B cell (primary cell): ENCODE results near the gene GAD2. TPM values are rescaled to one million over a fixed set of nuclear protein-coding genes. Genes with fewer than 3 reads are reported as not detected.

Experiments used
- ATAC-seq: fragments of 200-7000 bp; cut with Tn5 transposase; one replicate; pipeline ENCODE4 v1.10.0; 2021; ENCODE audit warnings: low read depth, mild to moderate bottlenecking, moderate number of reproducible peaks, moderate library complexity
- CTCF ChIA-PET: fragments of 350-600 bp; sonication (Branson Sonifier 250); formaldehyde crosslinking; loops from one replicate; lab custom pipeline; 2021; ENCODE audit warnings: antibody characterized with exemption, inconsistent platforms; lab: Charles Lee
- POLR2A ChIA-PET: fragments of 350-600 bp; sonication (Branson Sonifier 250); formaldehyde crosslinking; loops from one replicate; lab custom pipeline; 2021; ENCODE audit warnings: antibody characterized with exemption; lab: Charles Lee
- DNase-seq: peaks from one replicate; pipeline ENCODE4 v3.0.0; 2013
- H2AFZ ChIP-seq: 2 replicates; pipeline ENCODE4 v1.6.1; 2012; ENCODE audit warnings: mild to moderate bottlenecking, low read depth, low read length; ENCODE audit not compliant: insufficient read depth, poor library complexity, severe bottlenecking
- H3K27ac ChIP-seq, 2 donors: 1 replicate in 1 of 2; 2 replicates in 1 of 2; pipeline ENCODE4 v1.5.1; 2012 to 2013; ENCODE audit warnings: low read length in 2 of 2, mild to moderate bottlenecking in 2 of 2, moderate library complexity in 1 of 2
- H3K27me3 ChIP-seq, 4 experiments: fragments of 200-600 bp in 1 of 4; sonication (generic) in 1 of 4; replicated peaks in 1 of 4; 1 replicate in 2 of 4; 2 replicates in 2 of 4; pipeline versions ENCODE4 v1.6.1 to v1.7.0; 2013 to 2016; ENCODE audit warnings: low read length in 3 of 4, mild to moderate bottlenecking in 2 of 4, mixed read lengths in 1 of 4, moderate library complexity in 1 of 4; ENCODE audit not compliant: insufficient read depth in 4 of 4, control insufficient read depth in 3 of 4; ENCODE audit errors: control extremely low read depth in 1 of 4
- H3K36me3 ChIP-seq, 2 experiments: replicated peaks in 1 of 2; 1 replicate in 1 of 2; 2 replicates in 1 of 2; pipeline versions ENCODE4 v1.6.1 to v1.7.1; 2013; ENCODE audit warnings: low read length in 1 of 2; ENCODE audit not compliant: insufficient read depth in 2 of 2, control insufficient read depth in 1 of 2; ENCODE audit errors: control extremely low read depth in 1 of 2, extremely low read depth in 1 of 2
- H3K4me1 ChIP-seq, 2 donors: fragments of 200-600 bp in 1 of 2; sonication (generic) in 1 of 2; 1 replicate in 1 of 2; 2 replicates in 1 of 2; pipeline versions ENCODE4 v1.5.1 to v1.6.1; 2013 to 2017; ENCODE audit warnings: low read length in 2 of 2; ENCODE audit not compliant: control insufficient read depth in 2 of 2, insufficient read depth in 2 of 2
- H3K4me2 ChIP-seq: replicated peaks from 2 replicates; pipeline ENCODE3; 2012; ENCODE audit warnings: mild to moderate bottlenecking, low read depth, low read length; ENCODE audit not compliant: poor library complexity, severe bottlenecking
- H3K4me3 ChIP-seq, 5 experiments: fragments of 200-600 bp in 1 of 5; sonication (generic) in 1 of 5; 1 replicate in 3 of 5; 2 replicates in 2 of 5; pipeline versions ENCODE4 v1.5.1 to v1.7.0; 2011 to 2016; ENCODE audit warnings: low read length in 4 of 5, mild to moderate bottlenecking in 4 of 5, low read depth in 2 of 5, control low read depth in 1 of 5, moderate library complexity in 1 of 5; ENCODE audit not compliant: insufficient read depth in 1 of 5; ENCODE audit errors: control extremely low read depth in 1 of 5, extremely low read depth in 1 of 5
- H3K79me2 ChIP-seq: fragments of 200-600 bp; sonication (generic); one replicate; pipeline ENCODE4 v1.6.0; 2016; ENCODE audit warnings: low read length; ENCODE audit not compliant: control insufficient read depth, insufficient read depth
- H3K9ac ChIP-seq: fragments of 200-600 bp; sonication (generic); 2 replicates; pipeline ENCODE4 v1.6.1; 2017; ENCODE audit warnings: mild to moderate bottlenecking, low read length, moderate library complexity
- H3K9me3 ChIP-seq, 3 donors: one replicate each; pipeline versions ENCODE4 v1.6.1 to v1.7.1; 2013; ENCODE audit warnings: low read length in 2 of 3; ENCODE audit not compliant: control insufficient read depth in 2 of 3, insufficient read depth in 1 of 3; ENCODE audit errors: control extremely low read depth in 1 of 3
- H4K20me1 ChIP-seq: 2 replicates; pipeline ENCODE4 v1.6.0; 2012; ENCODE audit warnings: mild to moderate bottlenecking, low read length; ENCODE audit not compliant: insufficient read depth, control insufficient read depth, poor library complexity, severe bottlenecking
- H3K27ac Mint-ChIP-seq: one replicate; pipeline ENCODE4 v1.8.0; 2021; ENCODE audit warnings: mixed read lengths
- H3K27me3 Mint-ChIP-seq: one replicate; pipeline ENCODE4 v1.8.0; 2021; ENCODE audit warnings: mixed read lengths
- H3K4me1 Mint-ChIP-seq: one replicate; pipeline ENCODE4 v1.8.0; 2021; ENCODE audit warnings: mixed read lengths
- H3K4me3 Mint-ChIP-seq: one replicate; pipeline ENCODE4 v1.8.0; 2021; ENCODE audit warnings: mixed read lengths
- H3K9me3 Mint-ChIP-seq: one replicate; pipeline ENCODE4 v1.8.0; 2022; ENCODE audit warnings: mixed read lengths; ENCODE audit not compliant: insufficient read depth
- EZH2 ChIP-seq: IDR thresholded peaks from 2 replicates; pipeline ENCODE4 v1.6.1; 2012; ENCODE audit warnings: borderline replicate concordance, low read depth, mild to moderate bottlenecking, moderate library complexity, low read length; ENCODE audit not compliant: insufficient read depth, poor library complexity, severe bottlenecking
- WGBS: methylation state at CpG from one replicate; pipeline ENCODE4 v1.1.5; 2013; ENCODE audit warnings: missing lambda C conversion rate; ENCODE audit not compliant: insufficient coverage; 5-methylcytosine and 5-hydroxymethylcytosine counted together
- intact Hi-C: fragments of 100-400 bp; cut with micrococcal nuclease; formaldehyde crosslinking; loops from one replicate; pipeline ENCODE4 v1.10.0; 2022
- polyA plus RNA-seq: library from polyadenylated mRNA; depleted of rRNA; stranded (reverse); fragments of >200 nt; gene quantifications from 2 replicates; pipeline ENCODE4 v1.2.3, GENCODE V29; 2012
- total RNA-seq, 2 donors: library from RNA; stranded (reverse); fragments of 120-200 nt in 1 of 2; gene quantifications; 1 replicate in 1 of 2; 2 replicates in 1 of 2; pipeline versions ENCODE4 v1.2.3 to v1.2.4, GENCODE V29; 2013 to 2022
- TF ChIP-seq, protein P1 (sequence below): fragments of 200-600 bp; IDR thresholded peaks from one replicate; pipeline ENCODE4 v1.8.0; 2022; ENCODE audit warnings: antibody characterized with exemption, mild to moderate bottlenecking

The GAD2 gene
- total and polyA plus RNA-seq, 2 donors (not counting 1 experiment from before 2014, with no cell fraction given), result not detected

DNA sequence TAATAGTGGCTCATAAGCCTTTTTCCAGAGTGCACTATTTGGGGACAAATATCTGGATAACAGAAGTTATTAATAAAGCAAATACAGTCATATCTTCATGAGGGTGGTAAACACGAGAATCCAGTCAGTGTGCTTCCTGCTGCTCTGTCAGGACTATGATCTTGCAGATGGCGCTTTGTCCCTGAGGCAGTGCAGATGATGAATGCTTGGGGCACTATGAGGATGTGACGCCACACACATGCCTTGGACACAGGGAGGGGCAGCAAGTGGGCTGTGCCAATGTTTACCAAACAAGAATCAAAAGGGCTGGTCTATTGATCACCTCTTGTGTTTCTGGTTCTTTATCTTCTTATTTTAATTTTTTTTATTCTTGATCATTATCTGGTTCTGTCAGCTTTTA, 79.8 kb downstream of the GAD2 start:
- no peak for DNase-seq
- peaks cover 0 to 5% (median 2%) of the 10 kb centered on the region in 4 experiments for H3K27me3 ChIP-seq
- intact Hi-C loops, result no loop called here
- Mint-ChIP-seq H3K27ac (no peak overlapping the region), H3K4me3 (no peak overlapping the region), H3K9me3 (no peaks in the 10 kb centered on the region), H3K4me1 (no peaks in the 10 kb centered on the region), H3K27me3 (peaks cover 28% of the 10 kb centered on the region)
- H3K27ac ChIP-seq, result no peak overlapping the region
- H3K36me3 ChIP-seq, result no peaks in the 10 kb centered on the region
- no peaks in the 10 kb centered on the region for H3K4me1 ChIP-seq
- H3K9me3 ChIP-seq, result no peaks in the 10 kb centered on the region
- ChIA-PET CTCF (interaction anchor here (0.5 kb wide), 1 partner anchor 250 kb away, joined by 3 read pairs; no protein-coding TSS in a partner anchor), POLR2A (no interaction called here)
- WGBS, result 87% methylated on average over 3 of the region's 3 CpGs
- no peak for ATAC-seq
- no peak overlapping the region for H2AFZ ChIP-seq
- no peaks in the 10 kb centered on the region for H4K20me1 ChIP-seq
- no peak overlapping the region for H3K9ac ChIP-seq
- TF ChIP-seq EZH2, result no peak
- TF ChIP-seq, protein P1, sequence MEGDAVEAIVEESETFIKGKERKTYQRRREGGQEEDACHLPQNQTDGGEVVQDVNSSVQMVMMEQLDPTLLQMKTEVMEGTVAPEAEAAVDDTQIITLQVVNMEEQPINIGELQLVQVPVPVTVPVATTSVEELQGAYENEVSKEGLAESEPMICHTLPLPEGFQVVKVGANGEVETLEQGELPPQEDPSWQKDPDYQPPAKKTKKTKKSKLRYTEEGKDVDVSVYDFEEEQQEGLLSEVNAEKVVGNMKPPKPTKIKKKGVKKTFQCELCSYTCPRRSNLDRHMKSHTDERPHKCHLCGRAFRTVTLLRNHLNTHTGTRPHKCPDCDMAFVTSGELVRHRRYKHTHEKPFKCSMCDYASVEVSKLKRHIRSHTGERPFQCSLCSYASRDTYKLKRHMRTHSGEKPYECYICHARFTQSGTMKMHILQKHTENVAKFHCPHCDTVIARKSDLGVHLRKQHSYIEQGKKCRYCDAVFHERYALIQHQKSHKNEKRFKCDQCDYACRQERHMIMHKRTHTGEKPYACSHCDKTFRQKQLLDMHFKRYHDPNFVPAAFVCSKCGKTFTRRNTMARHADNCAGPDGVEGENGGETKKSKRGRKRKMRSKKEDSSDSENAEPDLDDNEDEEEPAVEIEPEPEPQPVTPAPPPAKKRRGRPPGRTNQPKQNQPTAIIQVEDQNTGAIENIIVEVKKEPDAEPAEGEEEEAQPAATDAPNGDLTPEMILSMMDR, result no peak
- no peak overlapping the region for H3K4me2 ChIP-seq
- H3K79me2 ChIP-seq, result no peaks in the 10 kb centered on the region
- no peak overlapping the region for H3K4me3 ChIP-seq

DNA sequence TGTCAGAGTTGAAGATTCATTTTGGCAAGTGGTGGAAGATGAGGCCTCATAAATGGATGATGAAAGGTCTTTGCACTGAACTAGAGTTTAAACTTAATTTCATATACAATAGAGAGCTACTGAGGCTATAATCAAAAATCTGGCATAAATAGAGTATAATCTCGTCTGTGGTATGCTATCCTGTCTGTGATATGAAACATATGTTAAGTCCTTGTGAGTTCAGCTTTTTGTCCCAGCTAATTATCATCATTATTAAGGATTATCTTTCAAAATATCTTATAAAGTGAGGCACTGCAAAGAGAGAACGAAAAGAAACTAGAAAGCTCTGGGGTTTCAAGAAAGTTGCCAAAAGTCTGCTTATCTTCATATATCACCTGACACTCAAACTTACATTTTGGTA, 83.4 kb downstream of the GAD2 start:
- ChIA-PET POLR2A (no interaction called here), CTCF (no interaction called here)
- Mint-ChIP-seq H3K27me3 (peaks cover 12% of the 10 kb centered on the region), H3K27ac (no peak overlapping the region), H3K4me3 (no peak overlapping the region), H3K9me3 (no peaks in the 10 kb centered on the region), H3K4me1 (no peaks in the 10 kb centered on the region)
- intact Hi-C loops, result no loop called here
- H3K36me3 ChIP-seq, result no peaks in the 10 kb centered on the region
- no CpG with 5 or more reads among the region's 2 CpGs for WGBS
- peaks cover 0 to 5% (median 2%) of the 10 kb centered on the region in 4 experiments for H3K27me3 ChIP-seq
- no peaks in the 10 kb centered on the region for H3K4me1 ChIP-seq
- no peak overlapping the region for H3K4me3 ChIP-seq
- DNase-seq (no peak), ATAC-seq (no peak)
- H3K4me2 ChIP-seq, result no peak overlapping the region
- H3K9ac ChIP-seq, result no peak overlapping the region
- no peaks in the 10 kb centered on the region for H3K9me3 ChIP-seq
- no peak overlapping the region for H2AFZ ChIP-seq
- H3K79me2 ChIP-seq, result no peaks in the 10 kb centered on the region
- H4K20me1 ChIP-seq, result no peaks in the 10 kb centered on the region
- TF ChIP-seq, protein P1, result no peak
- TF ChIP-seq EZH2, result no peak
- H3K27ac ChIP-seq, result no peak overlapping the region
